SH-SY5Y (cell line): Measurements from ENCODE around the gene SYNJ2.

Experiments used
- GATA2 ChIP-seq: IDR thresholded peaks from 2 replicates; pipeline ENCODE4 v1.6.1; 2011; ENCODE audit warnings: mild to moderate bottlenecking, low read depth, low read length
- GATA3 ChIP-seq: IDR thresholded peaks from 2 replicates; pipeline ENCODE4 v1.6.1; 2011; ENCODE audit warnings: low read depth, mild to moderate bottlenecking, low read length, moderate library complexity

DNA sequence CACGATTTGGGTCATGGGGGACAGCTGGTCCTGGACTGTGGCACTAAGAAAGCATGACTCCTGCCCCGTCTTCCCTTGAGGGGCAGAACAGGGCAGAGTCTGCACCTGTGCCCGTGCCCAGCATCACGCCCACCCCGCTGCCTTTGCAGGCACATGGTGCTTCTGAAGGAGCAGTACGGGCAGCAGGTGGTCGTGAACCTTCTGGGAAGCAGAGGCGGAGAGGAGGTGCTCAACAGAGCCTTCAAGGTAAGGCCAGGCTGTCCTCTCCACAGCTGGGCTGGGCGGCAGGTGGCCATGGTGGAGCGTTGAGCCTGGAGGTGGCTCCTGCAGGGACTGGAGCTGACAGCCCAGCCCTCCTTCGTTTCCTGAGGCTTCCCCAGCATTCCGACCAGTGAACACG is 77.4 kb downstream of the SYNJ2 start:
- TF ChIP-seq GATA2, result no peak
- TF ChIP-seq GATA3, result no peak
